ENCODE measurements around the gene CREB3L2. TPM values are rescaled to one million over a fixed set of nuclear protein-coding genes. Genes with fewer than 3 reads are reported as not detected.

The CREB3L2 gene
- total RNA-seq, 1 experiment from 2014 or later = 49.8 TPM

DNA sequence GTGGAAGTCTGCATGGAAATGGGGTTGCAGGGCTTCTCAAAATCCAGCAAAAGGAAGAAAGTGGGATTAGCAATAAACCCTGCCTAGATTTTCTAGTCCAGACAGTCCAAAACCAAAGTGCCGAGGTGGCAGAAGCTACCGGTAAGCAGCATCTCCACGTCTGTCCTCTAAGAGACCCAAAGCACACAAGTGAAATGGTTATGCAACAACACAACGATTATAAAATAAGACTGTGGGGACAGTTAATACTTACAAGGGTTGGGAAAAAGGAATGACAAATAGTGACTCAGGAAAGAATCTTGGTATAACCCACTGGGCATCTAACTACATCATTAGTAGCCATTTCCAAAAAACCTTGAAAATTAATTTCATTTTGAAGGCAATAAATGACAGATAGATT, 24.7 kb downstream of the CREB3L2 start (continued):
- TF ChIP-seq, protein P1, sequence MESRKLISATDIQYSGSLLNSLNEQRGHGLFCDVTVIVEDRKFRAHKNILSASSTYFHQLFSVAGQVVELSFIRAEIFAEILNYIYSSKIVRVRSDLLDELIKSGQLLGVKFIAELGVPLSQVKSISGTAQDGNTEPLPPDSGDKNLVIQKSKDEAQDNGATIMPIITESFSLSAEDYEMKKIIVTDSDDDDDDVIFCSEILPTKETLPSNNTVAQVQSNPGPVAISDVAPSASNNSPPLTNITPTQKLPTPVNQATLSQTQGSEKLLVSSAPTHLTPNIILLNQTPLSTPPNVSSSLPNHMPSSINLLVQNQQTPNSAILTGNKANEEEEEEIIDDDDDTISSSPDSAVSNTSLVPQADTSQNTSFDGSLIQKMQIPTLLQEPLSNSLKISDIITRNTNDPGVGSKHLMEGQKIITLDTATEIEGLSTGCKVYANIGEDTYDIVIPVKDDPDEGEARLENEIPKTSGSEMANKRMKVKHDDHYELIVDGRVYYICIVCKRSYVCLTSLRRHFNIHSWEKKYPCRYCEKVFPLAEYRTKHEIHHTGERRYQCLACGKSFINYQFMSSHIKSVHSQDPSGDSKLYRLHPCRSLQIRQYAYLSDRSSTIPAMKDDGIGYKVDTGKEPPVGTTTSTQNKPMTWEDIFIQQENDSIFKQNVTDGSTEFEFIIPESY (IDR thresholded peaks at IDR 0.05; ENCODE audit: extremely low read depth, insufficient replicate concordance, low read length) = no peak
- TF ChIP-seq EGR1 (IDR thresholded peaks at IDR 0.05; ENCODE audit: low read depth) = no peak

DNA sequence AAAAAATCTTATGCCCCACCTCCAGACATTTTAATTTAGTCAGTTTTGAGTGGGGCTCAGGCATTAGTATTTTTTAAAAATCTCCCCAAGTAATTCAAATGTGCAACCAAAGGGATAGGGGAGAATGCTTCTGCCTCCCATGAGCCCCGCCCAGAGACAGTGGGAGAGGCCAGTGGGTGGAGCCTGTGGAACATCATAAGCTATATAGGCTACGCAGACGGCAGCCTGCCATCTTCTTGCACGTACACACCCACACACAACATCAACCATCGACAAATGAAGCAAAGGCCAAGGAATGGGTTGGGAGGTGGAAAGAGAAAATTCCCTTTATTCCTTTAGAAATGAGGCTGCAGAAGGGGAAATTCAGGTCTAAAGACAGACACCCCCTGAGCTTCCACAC, 25.2 kb downstream of the CREB3L2 start:
- Histone ChIP-seq H3K4me3 (replicated peaks in 1 of 2; ENCODE audit: low read depth in 1 of 2, low read length in 2 of 2) (no peak overlapping the region), H3K79me2 (ENCODE audit: insufficient read depth, low read length) (peaks cover 7% of the 10 kb centered on the region; the same call in 1 of the 2 replicates), H2AFZ (ENCODE audit: low read depth, low read length, poor library complexity, severe bottlenecking) (no peak overlapping the region), H3K27me3 (ENCODE audit: insufficient read depth, low read length) (no peaks in the 10 kb centered on the region), H3K9me2 (ENCODE audit: insufficient read depth) (no peaks in the 10 kb centered on the region), H4K20me1 (ENCODE audit: insufficient read depth) (no peaks in the 10 kb centered on the region), H3K9me3 (ENCODE audit: control insufficient read depth in 1 of 2, insufficient read depth in 1 of 2, low read depth in 1 of 2, low read length in 2 of 2) (no peaks in the 10 kb centered on the region), H3K9ac (ENCODE audit: low read length) (no peak overlapping the region), H3K36me3 (ENCODE audit: control insufficient read depth in 1 of 2, insufficient read depth in 2 of 2, low read length in 2 of 2) (no peaks in the 10 kb centered on the region), H3K27ac (ENCODE audit: low read depth, low read length) (no peak overlapping the region), H3K4me2 (ENCODE audit: low read length) (no peak overlapping the region), H3K4me1 (ENCODE audit: control insufficient read depth in 1 of 2, insufficient read depth in 2 of 2, low read length in 2 of 2) (peaks cover 39 to 53% of the 10 kb centered on the region in 2 experiments)
- TF ChIP-seq POLR2A (IDR thresholded peaks at IDR 0.05; ENCODE audit: borderline replicate concordance, extremely low read depth, insufficient read depth, insufficient read length) = no peak
- TF ChIP-seq ZNF274 (IDR thresholded peaks at IDR 0.05; ENCODE audit: low read depth, low read length) = no peak
- TF ChIP-seq ZFX (IDR thresholded peaks at IDR 0.05) = no peak
- ChIA-PET POLR2A (no interaction called here), RAD21 (ENCODE audit: low non-redundant PET in 1 of 2, low total read pairs in 2 of 2, uncharacterized antibody in 2 of 2, unreplicated experiment in 2 of 2) (no interaction called here), CTCF (no interaction called here)
- intact Hi-C loops (cut with micrococcal nuclease) = no loop called here
- ATAC-seq (no peak), DNase-seq (ENCODE audit: low read depth, low spot score) (no peak)
- BruUV-seq (replicated peaks) = no TSS peak

GRCh38 chr7:137976232-137976631, 25.7 kb downstream of the CREB3L2 start:
- ChIA-PET POLR2A (no interaction called here), RAD21 (ENCODE audit: low non-redundant PET in 1 of 2, low total read pairs in 2 of 2, uncharacterized antibody in 2 of 2, unreplicated experiment in 2 of 2) (no interaction called here), CTCF (no interaction called here)
- TF ChIP-seq EGR1 (IDR thresholded peaks at IDR 0.05; ENCODE audit: low read depth) = no peak
- no peak for TF ChIP-seq TCF7L2 (IDR thresholded peaks at IDR 0.05; ENCODE audit: borderline replicate concordance, extremely low read depth, insufficient read depth, insufficient read length)
- no peak for TF ChIP-seq ZFX (IDR thresholded peaks at IDR 0.05)
- no peak for TF ChIP-seq CTCF (IDR thresholded peaks at IDR 0.05 in 2 of 3, conservative IDR thresholded peaks at IDR 0.05 in 1 of 3; ENCODE audit: borderline replicate concordance in 1 of 3, insufficient read depth in 1 of 3, low read depth in 2 of 3, low read length in 2 of 3)
- no peak for TF ChIP-seq YY1 (IDR thresholded peaks at IDR 0.05; ENCODE audit: extremely low read depth, insufficient replicate concordance, low read depth, low read length)
- Histone ChIP-seq H4K20me1 (ENCODE audit: insufficient read depth) (no peaks in the 10 kb centered on the region), H3K79me2 (ENCODE audit: insufficient read depth, low read length) (peaks cover 7% of the 10 kb centered on the region; the same call in 1 of the 2 replicates), H3K27ac (ENCODE audit: low read depth, low read length) (no peak overlapping the region), H2AFZ (ENCODE audit: low read depth, low read length, poor library complexity, severe bottlenecking) (no peak overlapping the region), H3K4me2 (ENCODE audit: low read length) (no peak overlapping the region), H3K9me2 (ENCODE audit: insufficient read depth) (no peaks in the 10 kb centered on the region), H3K4me1 (ENCODE audit: control insufficient read depth in 1 of 2, insufficient read depth in 2 of 2, low read length in 2 of 2) (peaks cover 34 to 48% of the 10 kb centered on the region in 2 experiments), H3K9ac (ENCODE audit: low read length) (no peak overlapping the region), H3K36me3 (ENCODE audit: control insufficient read depth in 1 of 2, insufficient read depth in 2 of 2, low read length in 2 of 2) (no peaks in the 10 kb centered on the region), H3K4me3 (replicated peaks in 1 of 2; ENCODE audit: low read depth in 1 of 2, low read length in 2 of 2) (no peak overlapping the region), H3K27me3 (ENCODE audit: insufficient read depth, low read length) (no peaks in the 10 kb centered on the region), H3K9me3 (ENCODE audit: control insufficient read depth in 1 of 2, insufficient read depth in 1 of 2, low read depth in 1 of 2, low read length in 2 of 2) (no peaks in the 10 kb centered on the region)
- no peak for DNase-seq (ENCODE audit: low read depth, low spot score)
- intact Hi-C loops (cut with micrococcal nuclease) = no loop called here
- ATAC-seq = no peak
- BruUV-seq (replicated peaks) = no TSS peak

Measured in HCT116 (cell line).